Smooth muscle cell (in vitro differentiated cells): ENCODE measurements around the gene PRKG2. TPM values are rescaled to one million over a fixed set of nuclear protein-coding genes. Genes with fewer than 3 reads are reported as not detected.

ENCODE experiments used
- DNase-seq: peaks from one replicate; lab custom pipeline; 2025; ENCODE audit not compliant: unreplicated experiment; lab: John Stamatoyannopoulos, UW
- H2AFZ ChIP-seq: fragments of 200-600 bp; sonication (generic); 2 replicates; pipeline ENCODE4 v1.6.0; 2016; ENCODE audit warnings: antibody characterized with exemption, low read depth, mild to moderate bottlenecking
- H3F3A ChIP-seq: fragments of 200-600 bp; sonication (generic); 2 replicates; pipeline ENCODE4 v1.6.0; 2017; ENCODE audit warnings: antibody characterized with exemption, low read depth
- H3K27ac ChIP-seq: fragments of 200-600 bp; sonication (generic); 2 replicates; pipeline ENCODE4 v1.5.1; 2016; ENCODE audit warnings: low read depth, mild to moderate bottlenecking
- H3K27me3 ChIP-seq: fragments of 200-600 bp; sonication (generic); 2 replicates; pipeline ENCODE4 v1.6.1; 2016; ENCODE audit warnings: low read depth, mild to moderate bottlenecking
- H3K36me3 ChIP-seq: fragments of 200-600 bp; sonication (generic); 2 replicates; pipeline ENCODE4 v1.5.1; 2016; ENCODE audit warnings: low read depth
- H3K4me1 ChIP-seq: fragments of 200-600 bp; sonication (generic); 2 replicates; pipeline ENCODE4 v1.5.1; 2016; ENCODE audit warnings: low read depth
- H3K4me2 ChIP-seq: fragments of 200-600 bp; sonication (generic); 2 replicates; pipeline ENCODE4 v1.6.0; 2016; ENCODE audit warnings: mild to moderate bottlenecking
- H3K4me3 ChIP-seq: fragments of 200-600 bp; sonication (generic); 2 replicates; pipeline ENCODE4 v1.5.1; 2016; ENCODE audit warnings: mild to moderate bottlenecking
- H3K79me2 ChIP-seq: fragments of 200-600 bp; sonication (generic); 2 replicates; pipeline ENCODE4 v1.6.0; 2016; ENCODE audit warnings: low read depth, mild to moderate bottlenecking
- H3K9ac ChIP-seq: fragments of 200-600 bp; sonication (generic); 2 replicates; pipeline ENCODE4 v1.6.0; 2016; ENCODE audit warnings: low read depth
- H3K9me3 ChIP-seq: fragments of 200-600 bp; sonication (generic); replicated peaks from 2 replicates; pipeline ENCODE4 v1.5.1; 2016; ENCODE audit warnings: low read depth
- H4K20me1 ChIP-seq: fragments of 200-600 bp; sonication (generic); 2 replicates; pipeline ENCODE4 v1.6.0; 2016; ENCODE audit warnings: low read depth
- CTCF ChIP-seq: fragments of 200-600 bp; sonication (generic); IDR thresholded peaks from 2 replicates; pipeline ENCODE4 v1.5.1; 2017; ENCODE audit warnings: borderline replicate concordance, mild to moderate bottlenecking, antibody characterized with exemption; ENCODE audit not compliant: insufficient read depth, poor library complexity, severe bottlenecking
- WGBS: methylation state at CpG from one replicate; pipeline ENCODE4 v1.1.7; 2016; ENCODE audit warnings: low lambda C conversion rate; 5-methylcytosine and 5-hydroxymethylcytosine counted together
- polyA plus RNA-seq: library from polyadenylated mRNA; unstranded; fragments of >200 nt; fragmentation: Nextera tagmentation; extraction: Ambion mirVana; gene quantifications from 2 replicates; pipeline ENCODE4 v1.2.1, GENCODE V29; 2016
- total RNA-seq: library from RNA; depleted of rRNA; stranded (reverse); fragments of >200 nt; gene quantifications from 2 replicates; pipeline ENCODE4 v1.2.3, GENCODE V29; 2014

Gene PRKG2
- total and polyA plus RNA-seq, 2 experiments from 2014 or later: 0.09 TPM; not detected in 1

- no peak for TF ChIP-seq CTCF
- Histone ChIP-seq H3F3A (no peaks in the 10 kb centered on the region), H3K27ac (no peak overlapping the region), H4K20me1 (no peaks in the 10 kb centered on the region), H3K4me1 (no peaks in the 10 kb centered on the region), H3K4me3 (no peak overlapping the region), H2AFZ (no peak overlapping the region), H3K9me3 (no peaks in the 10 kb centered on the region), H3K27me3 (no peaks in the 10 kb centered on the region), H3K4me2 (no peak overlapping the region), H3K36me3 (no peaks in the 10 kb centered on the region), H3K9ac (no peak overlapping the region), H3K79me2 (no peaks in the 10 kb centered on the region)
- DNase-seq: no peak
- WGBS: 78% methylated on average over 3 of the region's 3 CpGs
Measured at GRCh38 chr4:81084634-81085033, 130.4 kb downstream of the PRKG2 start.

DNA sequence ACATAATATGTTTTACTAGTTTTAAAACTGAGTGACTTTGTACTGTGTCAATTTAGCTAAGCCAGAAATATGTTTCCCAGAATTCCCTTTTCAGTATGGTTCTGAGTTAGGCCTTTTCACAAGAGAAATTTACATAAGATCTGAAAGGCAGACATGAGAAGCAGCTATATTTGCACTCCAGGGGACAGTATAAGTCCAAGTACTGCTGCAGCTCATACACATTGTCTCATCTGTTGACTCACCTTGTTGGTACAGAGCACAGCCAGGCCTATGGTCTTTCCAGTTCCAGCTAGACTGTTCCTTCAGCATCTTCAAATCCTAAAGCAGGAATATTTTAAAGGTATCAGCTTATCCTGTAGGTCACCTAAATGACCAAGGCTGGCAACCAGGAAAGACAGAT lies 131.0 kb downstream of the PRKG2 start:
- DNase-seq: no peak
- no peak overlapping the region for H3K4me2 ChIP-seq
- TF ChIP-seq CTCF: no peak
- no peaks in the 10 kb centered on the region for H3F3A ChIP-seq
- no peaks in the 10 kb centered on the region for H3K9me3 ChIP-seq
- H3K36me3 ChIP-seq: no peaks in the 10 kb centered on the region
- no peaks in the 10 kb centered on the region for H4K20me1 ChIP-seq
- H3K4me1 ChIP-seq: no peaks in the 10 kb centered on the region
- H3K79me2 ChIP-seq: no peaks in the 10 kb centered on the region
- H3K9ac ChIP-seq: no peak overlapping the region
- no peak overlapping the region for H3K4me3 ChIP-seq
- no peak overlapping the region for H2AFZ ChIP-seq
- no peaks in the 10 kb centered on the region for H3K27me3 ChIP-seq
- H3K27ac ChIP-seq: no peak overlapping the region

GRCh38 chr4:81081156-81081555 lies 133.9 kb downstream of the PRKG2 start:
- no peaks in the 10 kb centered on the region for H3K9me3 ChIP-seq
- no peak for TF ChIP-seq CTCF

DNA sequence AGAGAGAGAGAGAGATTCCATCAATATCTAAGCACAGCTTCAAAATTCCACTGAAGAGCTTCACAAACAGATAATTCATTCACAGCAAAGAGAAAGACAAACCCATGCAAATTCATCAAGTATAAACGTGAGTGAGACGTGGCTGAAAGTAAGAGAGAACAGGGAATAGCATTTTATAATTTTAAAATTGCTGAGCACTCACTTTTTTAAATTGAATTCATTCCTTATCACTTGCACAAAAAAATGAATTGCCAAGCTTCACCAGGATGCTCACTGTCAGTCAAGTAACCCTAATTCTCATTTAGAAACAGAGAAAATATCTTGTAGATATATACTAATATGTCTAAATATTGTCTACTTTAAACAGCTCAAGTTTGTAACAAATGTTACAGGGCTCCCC lies 144.0 kb downstream of the PRKG2 start:
- Histone ChIP-seq H3F3A (no peaks in the 10 kb centered on the region), H3K4me2 (no peak overlapping the region), H2AFZ (no peak overlapping the region), H4K20me1 (no peaks in the 10 kb centered on the region), H3K9me3 (no peaks in the 10 kb centered on the region), H3K27ac (no peak overlapping the region), H3K27me3 (peaks cover 22% of the 10 kb centered on the region), H3K36me3 (no peaks in the 10 kb centered on the region), H3K9ac (no peak overlapping the region), H3K79me2 (no peaks in the 10 kb centered on the region), H3K4me1 (no peaks in the 10 kb centered on the region), H3K4me3 (no peak overlapping the region)
- TF ChIP-seq CTCF: no peak
- no peak for DNase-seq
- WGBS: 30% methylated on average over 2 of the region's 2 CpGs

More at GRCh38 chr4:81081156-81081555, 133.9 kb downstream of the PRKG2 start:
- Histone ChIP-seq H2AFZ (no peak overlapping the region), H4K20me1 (no peaks in the 10 kb centered on the region), H3K36me3 (no peaks in the 10 kb centered on the region), H3K27ac (no peak overlapping the region), H3K27me3 (no peaks in the 10 kb centered on the region), H3K9ac (no peak overlapping the region), H3K4me1 (no peaks in the 10 kb centered on the region), H3K4me3 (no peak overlapping the region), H3K4me2 (no peak overlapping the region), H3F3A (no peaks in the 10 kb centered on the region), H3K79me2 (no peaks in the 10 kb centered on the region)
- no peak for DNase-seq
- 84% methylated on average over 5 of the region's 5 CpGs for WGBS
